HG02981 (cell line): Measurements from ENCODE around the gene HCN4.
"Not testable (repeated sequence)": the region's sequence is repeated elsewhere in the genome, so short reads cannot be mapped to it uniquely, and the experiment has no call there.

Source experiments
- ATAC-seq: cut with Tn5 transposase; IDR thresholded peaks from one replicate; pipeline ENCODE4 v1.9.1; 2021; ENCODE audit warnings: mild to moderate bottlenecking, moderate library complexity; ENCODE audit not compliant: unreplicated experiment

Gene HCN4

GRCh38 chr15:73300286-73300685 is 68.5 kb downstream of the HCN4 start:
- not testable (repeated sequence) for ATAC-seq

- no peak for ATAC-seq
Observed at GRCh38 chr15:73298522-73299245, 70.1 kb downstream of the HCN4 start.

- ATAC-seq: no peak
Observed at GRCh38 chr15:73296609-73297353, 72.0 kb downstream of the HCN4 start.

GRCh38 chr15:73295630-73296286 is 73.0 kb downstream of the HCN4 start:
- no peak for ATAC-seq

- no peak for ATAC-seq
Observed at GRCh38 chr15:73293773-73294172, 75.0 kb downstream of the HCN4 start.

GRCh38 chr15:73291441-73291840 is 77.3 kb downstream of the HCN4 start:
- no peak for ATAC-seq

- no peak for ATAC-seq
Observed at GRCh38 chr15:73287019-73287418, 81.7 kb downstream of the HCN4 start.

GRCh38 chr15:73286311-73286710 is 82.4 kb downstream of the HCN4 start:
- no peak for ATAC-seq

- no peak for ATAC-seq
Observed at GRCh38 chr15:73284090-73284716, 84.6 kb downstream of the HCN4 start.

- no peak for ATAC-seq
Observed at GRCh38 chr15:73283366-73283962, 85.3 kb downstream of the HCN4 start.

GRCh38 chr15:73282567-73283365 is 86.0 kb downstream of the HCN4 start:
- ATAC-seq: no peak

- no peak for ATAC-seq
Observed at GRCh38 chr15:73275862-73276261, 92.9 kb downstream of the HCN4 start.

GRCh38 chr15:73273181-73274002 is 95.4 kb downstream of the HCN4 start:
- no peak for ATAC-seq

- ATAC-seq: no peak
Observed at GRCh38 chr15:73270366-73271097, 98.2 kb downstream of the HCN4 start.
